WTC11 (cell line): Measurements from ENCODE around the gene C19orf47. TPM values are rescaled to one million over a fixed set of nuclear protein-coding genes. Genes with fewer than 3 reads are reported as not detected.

Source experiments
- ATAC-seq: fragments of 200-7000 bp; cut with Tn5 transposase; 2 replicates; pipeline ENCODE4 v1.10.0; 2021; ENCODE audit warnings: mild to moderate bottlenecking, moderate library complexity
- CTCF ChIA-PET: fragments of 300-600 bp; sonication (Branson Sonifier 250); formaldehyde crosslinking; loops from one replicate; lab custom pipeline; 2021; ENCODE audit warnings: antibody characterized with exemption; lab: Charles Lee
- POLR2A ChIA-PET: fragments of 350-600 bp; sonication (Branson Sonifier 250); formaldehyde crosslinking; loops from one replicate; lab custom pipeline; 2021; ENCODE audit warnings: antibody characterized with exemption; lab: Charles Lee
- DNase-seq: peaks from one replicate; pipeline ENCODE4 v3.0.0; 2021; ENCODE audit warnings: low spot score
- H3K27ac Mint-ChIP-seq: 2 replicates; pipeline ENCODE4 v1.8.0; 2021; ENCODE audit warnings: mixed read lengths
- H3K27me3 Mint-ChIP-seq: 2 replicates; pipeline ENCODE4 v1.8.0; 2021; ENCODE audit warnings: low read depth, mild to moderate bottlenecking, moderate library complexity, mixed read lengths
- H3K36me3 Mint-ChIP-seq: 2 replicates; pipeline ENCODE4 v1.8.0; 2021; ENCODE audit warnings: mixed read lengths
- H3K4me1 Mint-ChIP-seq: 2 replicates; pipeline ENCODE4 v1.8.0; 2022; ENCODE audit warnings: mixed read lengths
- H3K4me3 Mint-ChIP-seq: 2 replicates; pipeline ENCODE4 v1.8.0; 2021; ENCODE audit warnings: mild to moderate bottlenecking, moderate library complexity, mixed read lengths
- H3K9me3 Mint-ChIP-seq: 2 replicates; pipeline ENCODE4 v1.8.0; 2021; ENCODE audit warnings: mixed read lengths
- ATF2 ChIP-seq: sonication (generic); formaldehyde crosslinking; IDR thresholded peaks from 2 replicates; pipeline ENCODE4 v1.8.1; 2022; ENCODE audit warnings: low read depth, missing genetic modification reagents, borderline replicate concordance
- ATF3 ChIP-seq: sonication (generic); formaldehyde crosslinking; conservative IDR thresholded peaks from 2 replicates; pipeline ENCODE4 v1.8.1; 2022; ENCODE audit warnings: mild to moderate bottlenecking, missing genetic modification reagents
- ATF6 ChIP-seq: sonication (generic); formaldehyde crosslinking; IDR thresholded peaks from 2 replicates; pipeline ENCODE4 v1.8.1; 2023; ENCODE audit warnings: mild to moderate bottlenecking, missing genetic modification reagents
- CREM ChIP-seq: sonication (generic); formaldehyde crosslinking; IDR thresholded peaks from 2 replicates; pipeline ENCODE4 v1.8.1; 2022; ENCODE audit warnings: mild to moderate bottlenecking, missing genetic modification reagents, moderate library complexity
- FOXP1 ChIP-seq: sonication (generic); formaldehyde crosslinking; IDR thresholded peaks from 2 replicates; pipeline ENCODE4 v1.8.0; 2022; ENCODE audit warnings: missing genetic modification reagents, mild to moderate bottlenecking, moderate library complexity, borderline replicate concordance
- HMGXB4 ChIP-seq: sonication (generic); formaldehyde crosslinking; IDR thresholded peaks from 2 replicates; pipeline ENCODE4 v1.8.1; 2023; ENCODE audit warnings: mild to moderate bottlenecking, moderate library complexity, missing genetic modification reagents
- IRF1 ChIP-seq: sonication (generic); formaldehyde crosslinking; IDR thresholded peaks from 2 replicates; pipeline ENCODE4 v1.8.0; 2023; ENCODE audit warnings: missing genetic modification reagents
- MAX ChIP-seq: sonication (generic); formaldehyde crosslinking; IDR thresholded peaks from 2 replicates; pipeline ENCODE4 v1.8.0; 2022; ENCODE audit warnings: mild to moderate bottlenecking, missing genetic modification reagents
- NFATC4 ChIP-seq: fragments of 250-450 bp; sonication (Bioruptor Pico); IDR thresholded peaks from 2 replicates; pipeline ENCODE4 v1.9.0; 2021; ENCODE audit warnings: mild to moderate bottlenecking
- NFE2L1 ChIP-seq: sonication (generic); formaldehyde crosslinking; IDR thresholded peaks from 2 replicates; pipeline ENCODE4 v1.8.1; 2023; ENCODE audit warnings: missing genetic modification reagents
- TEAD1 ChIP-seq: sonication (generic); formaldehyde crosslinking; IDR thresholded peaks from 2 replicates; pipeline ENCODE4 v1.8.0; 2022; ENCODE audit warnings: mild to moderate bottlenecking, missing genetic modification reagents
- USF2 ChIP-seq: sonication (generic); formaldehyde crosslinking; IDR thresholded peaks from 2 replicates; pipeline ENCODE4 v1.8.1; 2023; ENCODE audit warnings: mild to moderate bottlenecking, missing genetic modification reagents, moderate library complexity
- ZNF512 ChIP-seq: sonication (generic); formaldehyde crosslinking; IDR thresholded peaks from 2 replicates; pipeline ENCODE4 v1.8.1; 2022; ENCODE audit warnings: missing genetic modification reagents, borderline replicate concordance
- ZSCAN18 ChIP-seq: fragments of 250-450 bp; sonication (Bioruptor Pico); IDR thresholded peaks from 2 replicates; pipeline ENCODE4 v2.1.2; 2022; ENCODE audit warnings: mild to moderate bottlenecking, moderate library complexity
- total RNA-seq: library from RNA; stranded (reverse); gene quantifications from 3 replicates; pipeline ENCODE4 v1.2.3, GENCODE V29; 2021

The C19orf47 gene
- total RNA-seq, 1 experiment from 2014 or later: 15.6 TPM

- Mint-ChIP-seq H3K27ac (peak overlapping the region; percentile 61; the same call in 1 of the 2 replicates), H3K9me3 (no peaks in the 10 kb centered on the region), H3K4me3 (no peak overlapping the region), H3K4me1 (no peaks in the 10 kb centered on the region), H3K36me3 (peaks cover 25% of the 10 kb centered on the region), H3K27me3 (no peaks in the 10 kb centered on the region)
- POLR2A ChIA-PET: no interaction called here
- TF ChIP-seq CREM (CRISPR knock-in tag) (no peak), FOXP1 (CRISPR knock-in tag) (no peak), ATF3 (CRISPR knock-in tag) (no peak), ZNF512 (CRISPR knock-in tag) (no peak), NFATC4 (CRISPR knock-in tag) (no peak), IRF1 (CRISPR knock-in tag) (no peak), ZSCAN18 (CRISPR knock-in tag) (no peak), MAX (CRISPR knock-in tag) (no peak), TEAD1 (CRISPR knock-in tag) (no peak), ATF6 (CRISPR knock-in tag) (no peak)
- DNase-seq (no peak), ATAC-seq (no peak)
- CTCF ChIA-PET: interaction anchor here (2.2 kb wide), 1 partner anchor 15 kb away, joined by 6 read pairs; no protein-coding TSS in a partner anchor
Measured at GRCh38 chr19:40320558-40320935, 27.6 kb downstream of the C19orf47 start.

GRCh38 chr19:40317338-40317737, 30.9 kb downstream of the C19orf47 start:
- no peaks in the 10 kb centered on the region for H3K9me3 Mint-ChIP-seq
- H3K36me3 Mint-ChIP-seq: peaks cover 3% of the 10 kb centered on the region; the same call in 1 of the 2 replicates
- POLR2A ChIA-PET: no interaction called here
- TF ChIP-seq HMGXB4 (CRISPR knock-in tag) (no peak), USF2 (CRISPR knock-in tag) (no peak), ATF2 (CRISPR knock-in tag) (no peak), FOXP1 (CRISPR knock-in tag) (no peak), NFE2L1 (CRISPR knock-in tag) (no peak)
- TF ChIP-seq, all 79 proteins: peak for 0
- ATAC-seq: no peak
- CTCF ChIA-PET: interaction anchor here (2.0 kb wide), 1 partner anchor 12 kb away, joined by 7 read pairs; no protein-coding TSS in a partner anchor
- Mint-ChIP-seq H3K4me3 (no peak overlapping the region), H3K27me3 (no peaks in the 10 kb centered on the region), H3K27ac (no peak overlapping the region), H3K4me1 (no peaks in the 10 kb centered on the region)
- DNase-seq: no peak
